Tongue (tissue), 2 donors: ENCODE measurements around the gene LHX3. TPM values are rescaled to one million over a fixed set of nuclear protein-coding genes. Genes with fewer than 3 reads are reported as not detected.
"Not testable (repeated sequence)": the region's sequence is repeated elsewhere in the genome, so short reads cannot be mapped to it uniquely, and the experiment has no call there.

Source experiments
- DNase-seq: peaks from one replicate; pipeline ENCODE4 v3.0.0-alpha.2; 2015
- total RNA-seq: library from RNA; depleted of rRNA; stranded (reverse); fragments of >200 nt; gene quantifications from one replicate; pipeline ENCODE4 v1.2.3, GENCODE V29; 2014

LHX3 gene
- total RNA-seq, 1 donor from 2014 or later, result not detected

DNA sequence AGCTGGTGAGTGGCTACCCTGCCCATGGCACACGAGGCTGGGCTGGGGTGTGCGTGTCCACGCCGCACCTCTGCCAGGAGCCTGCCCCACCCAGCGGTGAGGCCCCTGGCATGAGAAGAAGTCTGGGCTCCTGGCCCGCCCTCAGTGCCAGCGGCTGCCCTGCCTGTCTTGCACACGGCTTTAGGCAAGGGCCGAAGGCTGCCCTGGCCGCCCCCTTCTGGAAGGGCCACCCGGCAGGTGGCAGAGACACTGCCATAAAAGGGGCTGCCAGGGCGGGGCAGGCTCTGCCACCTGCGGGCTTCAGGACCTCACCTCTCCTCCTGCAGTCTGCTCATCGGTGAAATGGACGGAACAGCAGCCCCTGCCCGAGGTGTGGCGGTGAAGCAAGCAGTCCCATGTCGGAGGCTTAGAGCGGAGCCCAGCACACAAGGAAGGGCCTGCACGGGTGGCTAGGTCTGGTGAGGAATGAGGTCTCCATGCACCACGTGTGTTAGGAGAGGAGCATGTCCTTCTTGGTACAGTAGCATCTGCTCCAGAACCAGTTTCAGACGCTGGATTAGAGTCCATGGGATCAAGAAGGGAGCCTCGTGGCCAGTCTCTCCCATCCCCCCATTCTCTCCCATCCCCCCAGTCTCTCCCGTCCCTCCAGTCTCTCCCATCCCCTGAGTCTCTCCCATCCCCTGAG, 51.4 kb downstream of the LHX3 start:
- no peak for DNase-seq

DNA sequence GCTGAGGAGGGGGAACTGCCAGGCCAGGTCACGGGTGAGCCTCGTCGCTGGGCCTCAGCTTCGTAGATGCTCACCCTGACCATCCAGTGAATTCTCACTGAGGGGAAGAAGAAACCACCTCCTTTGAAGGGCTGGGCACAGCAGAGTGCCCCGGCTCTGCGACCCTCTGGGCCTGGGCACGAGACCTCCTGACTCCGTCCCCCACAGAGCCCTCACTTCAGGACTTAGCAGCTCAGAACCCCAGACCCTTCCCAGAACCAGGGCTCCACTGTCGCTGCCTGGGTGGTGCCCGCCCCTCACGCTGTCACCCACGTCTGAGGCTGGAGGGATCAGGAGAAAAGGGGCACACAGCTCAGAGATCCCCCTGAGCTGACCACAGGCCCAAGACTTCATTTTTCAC, 52.0 kb downstream of the LHX3 start:
- DNase-seq, result no peak

DNA sequence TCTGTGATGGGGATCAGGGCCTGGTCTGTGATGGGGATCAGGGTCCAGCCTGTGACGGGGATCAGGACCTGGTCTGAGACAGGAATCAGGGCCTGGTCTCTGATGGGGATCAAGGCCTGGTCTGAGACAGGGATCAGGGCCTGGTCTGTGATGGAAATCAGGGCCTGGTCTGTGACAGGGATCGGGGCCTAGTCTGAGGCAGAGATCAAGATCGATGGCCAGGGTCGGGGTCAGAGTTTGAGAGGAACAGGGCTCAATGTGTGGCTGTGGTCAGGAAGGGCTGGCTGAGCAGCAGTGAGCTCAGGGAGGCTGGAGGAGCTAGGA, 52.4 kb downstream of the LHX3 start:
- DNase-seq, result no peak

DNA sequence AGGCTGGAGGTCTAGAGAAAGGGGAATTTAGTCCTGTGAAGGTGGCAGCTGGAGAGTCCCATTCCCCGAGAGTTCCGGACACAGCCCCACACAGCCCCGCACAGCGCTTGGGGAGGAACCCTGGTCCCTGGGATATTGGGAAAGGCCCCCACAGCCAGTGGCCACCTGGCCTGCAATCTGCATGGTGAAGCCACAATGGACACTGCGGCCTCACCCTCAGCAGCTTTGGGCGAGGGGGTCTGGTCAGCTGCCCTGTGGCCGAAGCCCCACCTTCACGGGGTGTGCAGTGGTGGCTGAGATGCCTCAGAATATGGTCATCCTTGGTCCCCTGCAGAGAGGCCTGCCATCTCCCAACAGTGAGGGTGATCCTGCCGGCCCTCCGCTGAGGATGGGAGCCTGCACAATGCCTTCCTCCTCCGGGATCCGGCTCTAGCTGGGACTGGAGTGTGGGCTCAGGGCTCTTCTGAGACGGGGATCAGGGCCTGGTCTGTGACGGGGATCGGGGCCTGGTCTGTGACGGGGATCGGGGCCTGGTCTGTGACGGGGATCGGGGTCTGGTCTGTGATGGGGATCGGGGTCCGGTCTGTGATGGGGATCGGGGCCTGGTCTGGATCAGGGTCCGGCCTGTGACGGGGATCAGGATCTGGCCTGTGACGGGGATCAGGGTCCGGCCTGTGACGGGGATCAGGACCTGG, 52.9 kb downstream of the LHX3 start:
- no peak for DNase-seq

DNA sequence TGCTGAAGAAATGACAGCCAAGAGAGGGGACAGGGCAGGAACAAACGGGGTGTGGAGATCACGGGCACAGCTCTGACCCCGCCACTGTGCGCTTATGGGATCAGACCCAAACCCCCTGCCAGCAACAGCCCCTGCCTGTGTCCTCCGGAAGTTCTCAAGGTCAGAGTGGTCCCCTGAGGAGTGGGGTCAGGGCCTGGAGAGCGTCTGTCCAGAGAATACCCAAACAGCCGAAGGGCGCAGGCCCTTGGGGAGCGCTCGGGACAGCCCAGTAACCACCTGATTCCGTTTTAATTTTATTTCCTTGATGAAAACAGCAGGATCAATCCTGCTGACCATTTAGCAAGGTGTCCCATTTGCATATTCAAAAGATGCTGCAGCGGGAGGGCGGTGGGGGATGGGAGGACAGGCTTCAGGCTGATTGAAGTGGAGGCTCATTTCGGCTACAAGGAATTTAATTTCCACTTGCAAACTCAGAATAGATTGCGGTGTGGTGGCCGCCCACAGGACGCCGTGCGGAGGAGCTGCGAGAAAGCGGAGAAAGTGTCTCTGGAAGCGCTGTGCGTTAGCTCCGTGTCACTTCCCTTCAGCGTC, 53.6 kb downstream of the LHX3 start:
- DNase-seq, result no peak

DNA sequence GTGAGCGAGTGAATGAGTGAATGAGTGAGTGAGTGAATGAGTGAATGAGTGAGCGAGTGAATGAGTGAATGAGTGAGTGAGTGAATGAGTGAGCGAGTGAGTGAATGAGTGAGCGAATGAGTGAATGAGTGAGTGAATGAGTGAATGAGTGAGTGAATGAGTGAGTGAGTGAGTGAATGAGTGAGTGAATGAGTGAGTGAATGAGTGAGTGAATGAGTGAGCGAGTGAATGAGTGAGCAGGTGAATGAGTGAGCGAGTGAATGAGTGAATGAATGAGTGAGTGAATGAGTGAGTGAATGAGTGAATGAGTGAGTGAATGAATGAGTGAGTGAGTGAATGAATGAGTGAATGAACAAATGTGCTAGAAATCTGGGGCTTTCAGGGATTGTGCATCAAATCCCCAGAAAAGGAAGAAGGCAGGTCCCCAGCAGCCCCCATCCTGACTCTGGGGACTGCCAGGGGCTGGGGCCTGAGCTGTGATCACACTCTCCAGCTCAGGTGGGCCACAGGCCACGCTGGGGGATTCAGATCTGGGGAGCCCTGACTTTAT, 54.2 kb downstream of the LHX3 start:
- DNase-seq, result not testable (repeated sequence)

DNA sequence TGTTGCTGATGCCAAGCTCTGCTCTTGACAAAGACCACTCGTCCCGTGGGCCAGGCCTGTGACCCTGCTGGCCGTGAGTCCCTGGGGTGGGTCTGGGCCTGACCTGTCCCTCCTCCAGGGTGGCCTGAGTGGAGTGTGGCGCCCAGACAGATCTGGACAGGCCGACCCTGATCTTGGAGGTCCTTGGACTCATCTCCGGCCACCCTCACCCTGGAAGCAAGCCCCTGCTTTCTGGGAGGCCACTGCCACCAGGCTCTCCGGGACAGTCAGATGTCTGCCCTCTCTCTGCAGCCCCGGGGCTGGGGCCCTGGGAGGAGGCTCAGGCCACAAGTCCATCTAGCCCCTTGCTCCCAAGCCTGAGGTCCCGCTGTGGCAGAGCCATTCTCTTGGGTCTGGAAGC, 55.1 kb downstream of the LHX3 start:
- no peak for DNase-seq

DNA sequence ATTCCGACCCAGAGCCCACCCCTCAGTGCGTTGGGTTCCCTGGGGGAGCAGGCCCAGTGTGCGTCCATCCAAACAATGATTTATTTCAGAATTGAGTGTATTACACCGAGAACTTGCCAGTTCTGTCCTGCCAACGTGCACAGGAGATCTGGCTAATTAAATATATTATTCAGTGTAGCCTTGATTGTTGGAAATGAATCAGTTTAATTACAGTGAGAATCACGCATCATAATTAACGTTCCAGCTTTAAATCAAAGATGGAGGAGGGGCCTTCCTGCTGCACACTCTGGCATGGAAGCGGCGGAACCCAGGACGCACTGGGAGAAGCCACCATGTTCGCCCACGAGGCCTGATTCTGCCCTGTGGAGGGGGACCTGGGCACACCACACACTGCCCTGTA, 55.6 kb downstream of the LHX3 start:
- DNase-seq, result no peak

DNA sequence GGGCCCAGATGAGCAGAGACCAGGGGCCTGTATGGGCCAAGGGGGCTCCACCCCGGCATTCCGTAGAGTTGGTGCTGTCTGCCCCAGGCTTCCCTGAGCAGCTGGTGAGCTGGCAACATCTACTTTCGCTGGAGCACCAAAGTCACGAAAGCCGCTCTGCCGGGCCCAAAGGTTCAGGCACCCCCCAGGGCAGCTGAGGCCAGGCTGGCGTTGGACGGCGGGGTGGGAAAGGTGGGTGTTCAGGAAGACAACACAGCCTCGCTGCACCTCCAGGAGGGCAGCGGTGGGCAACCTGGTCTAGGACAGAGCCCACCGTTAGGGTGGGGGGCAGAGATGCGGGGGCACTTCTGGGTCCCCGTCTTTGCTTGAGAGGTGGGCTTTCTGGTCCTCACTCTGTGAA, 56.2 kb downstream of the LHX3 start:
- no peak for DNase-seq

DNA sequence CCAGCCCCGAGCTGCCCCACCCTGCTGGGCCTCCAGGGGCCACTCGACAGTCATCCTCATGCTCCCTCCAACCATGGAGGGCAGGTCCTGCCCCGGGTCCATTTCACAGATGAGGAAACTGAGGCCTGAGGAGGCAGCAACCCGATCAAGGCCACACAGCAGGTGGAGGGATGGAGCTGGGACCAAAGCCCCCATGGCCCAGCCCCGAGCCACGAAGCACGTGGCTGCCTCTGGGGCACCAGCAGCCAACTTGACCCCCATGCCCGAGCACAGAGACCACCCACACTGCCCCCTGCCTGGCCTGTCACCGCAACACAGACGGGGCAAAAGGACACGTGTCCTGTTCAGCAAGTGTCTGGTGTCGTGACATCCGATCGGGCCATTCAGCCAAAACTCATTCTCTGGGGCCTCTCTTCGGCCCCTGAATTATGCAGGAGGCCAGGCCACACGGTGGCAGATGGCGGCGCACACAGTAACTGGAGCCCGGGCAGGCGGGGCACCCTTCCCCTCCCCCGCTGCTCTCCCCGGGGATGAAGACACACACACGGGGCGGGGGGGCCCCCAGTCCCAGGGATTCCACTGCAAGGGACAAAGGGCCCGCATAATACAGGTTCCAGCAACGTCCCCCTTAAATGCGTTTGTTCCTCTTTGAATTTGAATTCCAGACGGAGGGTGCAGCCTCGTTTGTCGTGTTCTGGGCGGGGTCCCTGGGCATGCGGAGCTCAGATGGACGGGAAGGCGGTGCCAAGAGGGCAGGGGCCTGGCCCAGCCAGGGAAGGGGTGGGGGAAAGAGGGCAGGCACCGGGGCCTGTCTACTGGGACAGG, 56.8 kb downstream of the LHX3 start:
- peak; percentile 73 for DNase-seq

DNA sequence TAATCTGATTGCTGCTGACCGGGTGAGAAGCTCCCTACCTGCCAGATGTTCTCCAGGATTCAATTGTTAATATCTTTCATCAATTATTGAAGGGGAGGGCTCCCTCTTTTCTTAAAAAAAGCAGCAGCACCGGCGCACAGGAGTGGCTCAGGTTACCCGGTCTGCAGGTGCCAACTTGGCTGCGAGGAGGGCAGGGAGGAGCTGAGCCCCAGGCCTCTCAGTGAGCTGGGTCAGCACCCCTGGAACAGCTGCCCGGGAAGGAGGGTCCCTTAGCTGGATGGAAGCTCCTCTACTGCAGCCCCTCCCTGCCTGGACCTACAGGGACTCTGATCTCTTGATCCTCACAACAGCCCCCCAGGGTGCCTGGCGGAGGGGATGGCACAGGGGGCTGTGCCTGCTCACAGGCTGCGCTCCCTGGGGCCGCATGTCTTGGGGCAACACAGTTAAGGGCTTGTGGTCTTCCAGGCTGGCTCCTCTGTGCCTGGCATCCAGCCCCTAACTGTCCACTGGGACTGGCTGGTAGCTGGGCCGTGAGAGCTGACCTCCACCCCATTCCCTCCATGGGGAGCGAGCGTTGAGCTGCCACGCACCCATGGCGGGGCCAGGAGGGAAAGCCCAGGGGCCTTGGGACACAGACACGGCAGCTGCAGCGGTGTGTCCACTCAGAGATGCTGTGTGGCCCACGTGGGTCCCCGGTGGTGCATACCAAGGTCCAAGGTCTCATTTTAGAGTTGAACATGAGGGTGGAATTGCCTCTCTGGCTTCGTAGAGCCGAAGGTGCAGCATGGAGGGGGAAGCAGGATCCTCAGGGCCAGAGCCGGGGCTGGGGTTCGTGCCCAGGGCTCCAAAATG, 57.7 kb downstream of the LHX3 start:
- DNase-seq, result no peak

Other genes starting within 250 kb of the LHX3 start
- 111 TPM for gene UBAC1, start 243.8 kb downstream of the LHX3 start, total RNA-seq
- gene NACC2, start 109.8 kb downstream of the LHX3 start, total RNA-seq, result 9.8 TPM
- gene TMEM250, start 86.3 kb downstream of the LHX3 start, total RNA-seq, result 28.0 TPM
- gene QSOX2, start 40.7 kb upstream of the LHX3 start, total RNA-seq, result 9.0 TPM
- 0.51 TPM for gene CCDC187, start 99.0 kb upstream of the LHX3 start, total RNA-seq
- gene GPSM1, start 122.4 kb upstream of the LHX3 start, total RNA-seq, result 27.0 TPM
- 9.2 TPM for gene DNLZ, start 158.6 kb upstream of the LHX3 start, total RNA-seq
- 4.3 TPM for gene CARD9, start 168.5 kb upstream of the LHX3 start, total RNA-seq
- 11.5 TPM for gene SNAPC4, start 195.0 kb upstream of the LHX3 start, total RNA-seq
- 22.6 TPM for gene ENTR1, start 205.5 kb upstream of the LHX3 start, total RNA-seq
- gene PMPCA, start 205.5 kb upstream of the LHX3 start, total RNA-seq, result 57.1 TPM
- 8.4 TPM for gene INPP5E, start 234.7 kb upstream of the LHX3 start, total RNA-seq